NT2/D1 (cell line): ENCODE measurements around the gene NAPG.
"Not testable (repeated sequence)": the region's sequence is repeated elsewhere in the genome, so short reads cannot be mapped to it uniquely, and the experiment has no call there.

ENCODE experiments used
- DNase-seq: peaks from one replicate; pipeline ENCODE4 v3.0.0-alpha.2; 2011; ENCODE audit warnings: low read depth, low spot score
- H3K27me3 ChIP-seq: 2 replicates; pipeline ENCODE4 v1.6.0; 2011; ENCODE audit warnings: mild to moderate bottlenecking; ENCODE audit not compliant: insufficient read length, insufficient read depth
- H3K36me3 ChIP-seq: 2 replicates; pipeline ENCODE4 v1.6.1; 2011; ENCODE audit warnings: mild to moderate bottlenecking, low read length, mixed read lengths; ENCODE audit not compliant: insufficient read depth, insufficient read length
- H3K4me1 ChIP-seq: 2 replicates; pipeline ENCODE4 v1.5.1; 2011; ENCODE audit not compliant: insufficient read depth, insufficient read length
- H3K4me3 ChIP-seq: 2 replicates; pipeline ENCODE4 v1.5.1; 2011; ENCODE audit warnings: low read depth; ENCODE audit not compliant: insufficient read length
- H3K9ac ChIP-seq: 2 replicates; pipeline ENCODE4 v1.6.0; 2011; ENCODE audit warnings: low read depth; ENCODE audit not compliant: insufficient read length
- H3K9me3 ChIP-seq: 2 replicates; pipeline ENCODE4 v1.5.1; 2011; ENCODE audit warnings: mild to moderate bottlenecking, low read length; ENCODE audit not compliant: insufficient read depth
- SUZ12 ChIP-seq: IDR thresholded peaks from 2 replicates; pipeline ENCODE4 v1.6.1; 2011; ENCODE audit not compliant: insufficient read length, insufficient read depth; ENCODE audit errors: extremely low read depth
- YY1 ChIP-seq: IDR thresholded peaks from 2 replicates; pipeline ENCODE4 v1.6.1; 2011; ENCODE audit not compliant: insufficient read length, insufficient read depth
- ZNF274 ChIP-seq: IDR thresholded peaks from 2 replicates; pipeline ENCODE4 v1.6.1; 2011; ENCODE audit warnings: mild to moderate bottlenecking, low read depth, low read length

NAPG gene

GRCh38 chr18:10530852-10531251 lies 5.0 kb downstream of the NAPG start:
- no peaks in the 10 kb centered on the region for H3K4me1 ChIP-seq
- peaks cover 8% of the 10 kb centered on the region for H3K36me3 ChIP-seq
- no peaks in the 10 kb centered on the region for H3K9me3 ChIP-seq
- TF ChIP-seq YY1 (no peak), ZNF274 (no peak), SUZ12 (no peak)
- no peak for DNase-seq
- no peak overlapping the region for H3K9ac ChIP-seq
- H3K27me3 ChIP-seq: no peaks in the 10 kb centered on the region
- no peak overlapping the region for H3K4me3 ChIP-seq

- Histone ChIP-seq H3K4me3 (no peak overlapping the region), H3K4me1 (no peaks in the 10 kb centered on the region), H3K36me3 (peaks cover 11% of the 10 kb centered on the region), H3K27me3 (no peaks in the 10 kb centered on the region), H3K9ac (no peak overlapping the region), H3K9me3 (no peaks in the 10 kb centered on the region)
- TF ChIP-seq YY1: no peak
- TF ChIP-seq ZNF274: no peak
- no peak for TF ChIP-seq SUZ12
- no peak for DNase-seq
These were observed 7.3 kb downstream of the NAPG start for GRCh38 chr18:10533111-10533510.

- Histone ChIP-seq H3K36me3 (peaks cover 32% of the 10 kb centered on the region), H3K4me3 (no peak overlapping the region), H3K9me3 (no peaks in the 10 kb centered on the region), H3K9ac (no peak overlapping the region), H3K27me3 (no peaks in the 10 kb centered on the region), H3K4me1 (no peaks in the 10 kb centered on the region)
- no peak for TF ChIP-seq SUZ12
- TF ChIP-seq ZNF274: no peak
- TF ChIP-seq YY1: no peak
- no peak for DNase-seq
These were observed 10.5 kb downstream of the NAPG start for GRCh38 chr18:10536280-10536679.

- H3K27me3 ChIP-seq: no peaks in the 10 kb centered on the region
- no peak overlapping the region for H3K4me3 ChIP-seq
- H3K9ac ChIP-seq: no peak overlapping the region
- H3K4me1 ChIP-seq: no peaks in the 10 kb centered on the region
- TF ChIP-seq ZNF274 (no peak), SUZ12 (no peak), YY1 (no peak)
- no peaks in the 10 kb centered on the region for H3K9me3 ChIP-seq
- DNase-seq: no peak
- H3K36me3 ChIP-seq: peaks cover 42% of the 10 kb centered on the region
These were observed 11.9 kb downstream of the NAPG start for GRCh38 chr18:10537765-10538164.

- H3K4me3 ChIP-seq, H3K9ac ChIP-seq, H3K4me1 ChIP-seq, DNase-seq, H3K27me3 ChIP-seq, H3K9me3 ChIP-seq: not testable (repeated sequence)
- H3K36me3 ChIP-seq: peaks cover 41% of the 10 kb centered on the region
These were observed 13.3 kb downstream of the NAPG start for GRCh38 chr18:10539124-10539523.

GRCh38 chr18:10543277-10543676 lies 17.4 kb downstream of the NAPG start:
- H3K4me3 ChIP-seq: no peak overlapping the region
- H3K9me3 ChIP-seq: no peaks in the 10 kb centered on the region
- peaks cover 64% of the 10 kb centered on the region for H3K36me3 ChIP-seq
- TF ChIP-seq YY1 (no peak), SUZ12 (no peak)
- no peaks in the 10 kb centered on the region for H3K4me1 ChIP-seq
- no peak for DNase-seq
- no peak overlapping the region for H3K9ac ChIP-seq
- H3K27me3 ChIP-seq: no peaks in the 10 kb centered on the region

GRCh38 chr18:10544093-10544748 lies 18.4 kb downstream of the NAPG start:
- Histone ChIP-seq H3K9ac (no peak overlapping the region), H3K9me3 (no peaks in the 10 kb centered on the region), H3K4me3 (no peak overlapping the region), H3K27me3 (no peaks in the 10 kb centered on the region), H3K36me3 (peaks cover 69% of the 10 kb centered on the region), H3K4me1 (no peaks in the 10 kb centered on the region)
- no peak for DNase-seq
- no peak for TF ChIP-seq SUZ12
- no peak for TF ChIP-seq ZNF274
- TF ChIP-seq YY1: no peak
